Keratinocyte (primary cell): ENCODE measurements around the gene DLK2.

Experiments
- EZH2 ChIP-seq: IDR thresholded peaks from one replicate; pipeline ENCODE4 v1.6.1; 2012; ENCODE audit warnings: inconsistent platforms, mild to moderate bottlenecking, low read length, moderate library complexity
- TF ChIP-seq, protein P1 (sequence below), 3 experiments: IDR thresholded peaks in 1 of 3; conservative IDR thresholded peaks in 1 of 3; optimal IDR thresholded peaks in 1 of 3; 2 replicates in 2 of 3; 3 replicates in 1 of 3; pipeline versions ENCODE3 to v1.5.1; 2011; ENCODE audit warnings: low read length in 3 of 3, mild to moderate bottlenecking in 3 of 3, moderate library complexity in 2 of 3, control low read depth in 1 of 3, inconsistent platforms in 1 of 3; ENCODE audit not compliant: insufficient read depth in 2 of 3; ENCODE audit errors: extremely low read depth in 1 of 3

DNA sequence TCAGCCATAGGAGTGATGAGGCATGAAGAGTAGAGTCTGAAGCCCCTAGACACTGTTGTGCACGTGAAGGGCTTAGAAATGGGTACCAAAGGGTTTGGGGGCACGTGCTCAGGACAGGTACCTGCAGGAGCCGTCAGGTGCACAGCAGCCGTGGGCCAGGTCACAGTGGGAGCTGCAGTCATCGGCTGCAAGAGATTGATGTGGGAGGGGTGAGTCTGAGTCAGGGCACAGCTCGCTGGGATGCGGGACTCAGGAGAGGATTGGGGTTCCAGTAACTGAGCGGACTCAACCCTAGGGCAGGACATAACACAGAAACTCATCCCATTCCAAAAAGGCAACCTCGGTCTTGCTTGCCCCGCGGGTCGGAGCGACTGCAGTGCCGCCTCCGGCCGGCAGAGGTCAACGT is 1.1 kb downstream of the DLK2 start:
- TF ChIP-seq, protein P1, sequence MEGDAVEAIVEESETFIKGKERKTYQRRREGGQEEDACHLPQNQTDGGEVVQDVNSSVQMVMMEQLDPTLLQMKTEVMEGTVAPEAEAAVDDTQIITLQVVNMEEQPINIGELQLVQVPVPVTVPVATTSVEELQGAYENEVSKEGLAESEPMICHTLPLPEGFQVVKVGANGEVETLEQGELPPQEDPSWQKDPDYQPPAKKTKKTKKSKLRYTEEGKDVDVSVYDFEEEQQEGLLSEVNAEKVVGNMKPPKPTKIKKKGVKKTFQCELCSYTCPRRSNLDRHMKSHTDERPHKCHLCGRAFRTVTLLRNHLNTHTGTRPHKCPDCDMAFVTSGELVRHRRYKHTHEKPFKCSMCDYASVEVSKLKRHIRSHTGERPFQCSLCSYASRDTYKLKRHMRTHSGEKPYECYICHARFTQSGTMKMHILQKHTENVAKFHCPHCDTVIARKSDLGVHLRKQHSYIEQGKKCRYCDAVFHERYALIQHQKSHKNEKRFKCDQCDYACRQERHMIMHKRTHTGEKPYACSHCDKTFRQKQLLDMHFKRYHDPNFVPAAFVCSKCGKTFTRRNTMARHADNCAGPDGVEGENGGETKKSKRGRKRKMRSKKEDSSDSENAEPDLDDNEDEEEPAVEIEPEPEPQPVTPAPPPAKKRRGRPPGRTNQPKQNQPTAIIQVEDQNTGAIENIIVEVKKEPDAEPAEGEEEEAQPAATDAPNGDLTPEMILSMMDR (optimal IDR thresholded peaks at IDR 0.05 in 1 of 3, IDR thresholded peaks at IDR 0.05 in 1 of 3, conservative IDR thresholded peaks at IDR 0.05 in 1 of 3; ENCODE audit: extremely low read depth in 1 of 3, insufficient read depth in 2 of 3, low read length in 3 of 3), result peak in 2 of 3 experiments; percentile 78 to 93
- TF ChIP-seq EZH2, result no peak
